Neural progenitor cell (in vitro differentiated cells): ENCODE results near the gene PAX9. TPM values are rescaled to one million over a fixed set of nuclear protein-coding genes. Genes with fewer than 3 reads are reported as not detected.
"Not testable (repeated sequence)": the region's sequence is repeated elsewhere in the genome, so short reads cannot be mapped to it uniquely, and the experiment has no call there.

ENCODE experiments used
- DNase-seq: peaks from one replicate; pipeline ENCODE4 v3.0.0-alpha.2; 2016; ENCODE audit warnings: low spot score
- H2AFZ ChIP-seq: fragments of 200-600 bp; sonication (generic); replicated peaks from 2 replicates; pipeline ENCODE4 v1.6.1; 2016; ENCODE audit warnings: antibody characterized with exemption
- H3F3A ChIP-seq: fragments of 200-600 bp; sonication (generic); 2 replicates; pipeline ENCODE4 v1.6.1; 2016; ENCODE audit warnings: antibody characterized with exemption, low read depth
- H3K27ac ChIP-seq: fragments of 200-600 bp; sonication (generic); 2 replicates; pipeline ENCODE4 v1.5.1; 2016; ENCODE audit warnings: mild to moderate bottlenecking
- H3K27me3 ChIP-seq: fragments of 200-600 bp; sonication (generic); 2 replicates; pipeline ENCODE4 v1.6.1; 2016; ENCODE audit warnings: mild to moderate bottlenecking, moderate library complexity
- H3K36me3 ChIP-seq: fragments of 200-600 bp; sonication (generic); 2 replicates; pipeline ENCODE4 v1.5.1; 2016
- H3K4me1 ChIP-seq: fragments of 200-600 bp; sonication (generic); 2 replicates; pipeline ENCODE4 v1.6.1; 2016; ENCODE audit warnings: mixed run types
- H3K4me2 ChIP-seq: fragments of 200-600 bp; sonication (generic); 2 replicates; pipeline ENCODE4 v1.6.1; 2016
- H3K4me3 ChIP-seq: fragments of 200-600 bp; sonication (generic); 2 replicates; pipeline ENCODE4 v1.5.1; 2016
- H3K79me2 ChIP-seq: fragments of 200-600 bp; sonication (generic); 2 replicates; pipeline ENCODE4 v1.6.1; 2016; ENCODE audit warnings: low read depth
- H3K9ac ChIP-seq: fragments of 200-600 bp; sonication (generic); 2 replicates; pipeline ENCODE4 v1.6.1; 2016
- H3K9me3 ChIP-seq: fragments of 200-600 bp; sonication (generic); 2 replicates; pipeline ENCODE4 v1.5.1; 2016; ENCODE audit warnings: low read depth
- H4K20me1 ChIP-seq: fragments of 200-600 bp; sonication (generic); 2 replicates; pipeline ENCODE4 v1.6.1; 2016; ENCODE audit warnings: low read depth
- H3K27ac Mint-ChIP-seq: 3 replicates; pipeline ENCODE4 v1.8.0; 2021; ENCODE audit warnings: mixed read lengths
- H3K27me3 Mint-ChIP-seq: 2 replicates; pipeline ENCODE4 v1.8.0; 2022; ENCODE audit warnings: low read depth, mild to moderate bottlenecking, inconsistent platforms, moderate library complexity, mixed read lengths; ENCODE audit not compliant: insufficient read depth
- H3K36me3 Mint-ChIP-seq: 3 replicates; pipeline ENCODE4 v1.8.0; 2021; ENCODE audit warnings: mixed read lengths
- H3K4me1 Mint-ChIP-seq: 3 replicates; pipeline ENCODE4 v1.8.0; 2021; ENCODE audit warnings: mixed read lengths
- H3K4me3 Mint-ChIP-seq: 3 replicates; pipeline ENCODE4 v1.8.0; 2021; ENCODE audit warnings: mild to moderate bottlenecking, moderate library complexity, mixed read lengths
- H3K9me3 Mint-ChIP-seq: 3 replicates; pipeline ENCODE4 v1.8.0; 2020; ENCODE audit warnings: mixed read lengths
- CTCF ChIP-seq: fragments of 200-600 bp; sonication (generic); IDR thresholded peaks from 2 replicates; pipeline ENCODE4 v1.5.1; 2017; ENCODE audit warnings: antibody characterized with exemption, mild to moderate bottlenecking
- EZH2 ChIP-seq: fragments of 200-600 bp; sonication (generic); IDR thresholded peaks from 2 replicates; pipeline ENCODE4 v1.6.1; 2017; ENCODE audit warnings: antibody characterized with exemption, mild to moderate bottlenecking, moderate library complexity
- EZH2phosphoT487 ChIP-seq: fragments of 200-600 bp; sonication (generic); IDR thresholded peaks from 2 replicates; pipeline ENCODE4 v1.6.1; 2017; ENCODE audit warnings: antibody characterized with exemption
- total RNA-seq: library from RNA; depleted of rRNA; stranded (reverse); fragments of >200 nt; gene quantifications from 2 replicates; pipeline ENCODE4 v1.2.3, GENCODE V29; 2015; ENCODE audit warnings: low replicate concordance

Gene PAX9
- total RNA-seq, 1 donor from 2014 or later, result not detected

DNA sequence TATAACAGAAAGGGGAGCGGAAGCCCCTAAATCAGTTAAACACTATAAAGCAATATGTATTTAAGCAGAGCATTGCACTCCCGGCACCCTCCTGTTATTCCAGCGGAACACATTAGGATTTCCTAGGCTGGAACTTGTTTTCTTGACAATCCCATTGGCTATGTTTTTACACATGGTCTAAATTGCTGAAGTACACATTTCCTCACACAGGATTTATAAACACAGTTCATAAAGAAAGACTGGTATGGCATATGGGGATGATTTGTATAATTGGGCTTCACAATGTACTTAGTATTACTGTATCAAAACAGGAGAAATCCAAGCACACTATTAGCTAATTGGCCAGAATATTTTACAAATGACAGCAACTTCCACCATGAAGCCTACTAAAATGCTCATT, 23.3 kb downstream of the PAX9 start:
- H3K27ac ChIP-seq, result no peak overlapping the region
- TF ChIP-seq EZH2phosphoT487 (no peak), EZH2 (no peak), CTCF (no peak)
- DNase-seq, result no peak
- H3K27ac Mint-ChIP-seq, result no peak overlapping the region
- no peak overlapping the region for H3K4me2 ChIP-seq
- no peak overlapping the region for H3K4me3 Mint-ChIP-seq
- no peaks in the 10 kb centered on the region for H3K27me3 ChIP-seq
- no peak overlapping the region for H2AFZ ChIP-seq
- H3K27me3 Mint-ChIP-seq, result no peaks in the 10 kb centered on the region
- H4K20me1 ChIP-seq, result no peaks in the 10 kb centered on the region
- H3K9me3 Mint-ChIP-seq, result no peaks in the 10 kb centered on the region
- H3K36me3 ChIP-seq, result no peaks in the 10 kb centered on the region
- no peak overlapping the region for H3K4me3 ChIP-seq
- H3K4me1 Mint-ChIP-seq, result no peaks in the 10 kb centered on the region
- no peaks in the 10 kb centered on the region for H3K4me1 ChIP-seq
- H3K9me3 ChIP-seq, result no peaks in the 10 kb centered on the region
- H3K36me3 Mint-ChIP-seq, result no peaks in the 10 kb centered on the region
- H3K9ac ChIP-seq, result no peak overlapping the region
- H3F3A ChIP-seq, result no peaks in the 10 kb centered on the region
- no peaks in the 10 kb centered on the region for H3K79me2 ChIP-seq

GRCh38 chr14:36690311-36691040, 28.8 kb downstream of the PAX9 start:
- H3K27ac Mint-ChIP-seq, result no peak overlapping the region
- no peak for DNase-seq
- H3K79me2 ChIP-seq, result no peaks in the 10 kb centered on the region
- H3K4me1 ChIP-seq, result no peaks in the 10 kb centered on the region
- no peaks in the 10 kb centered on the region for H4K20me1 ChIP-seq
- no peaks in the 10 kb centered on the region for H3F3A ChIP-seq
- H3K9me3 ChIP-seq, result no peaks in the 10 kb centered on the region
- H3K27me3 Mint-ChIP-seq, result no peaks in the 10 kb centered on the region
- H3K4me1 Mint-ChIP-seq, result no peaks in the 10 kb centered on the region
- no peaks in the 10 kb centered on the region for H3K36me3 ChIP-seq
- no peak overlapping the region for H3K4me3 ChIP-seq
- H3K27ac ChIP-seq, result no peak overlapping the region
- H3K27me3 ChIP-seq, result no peaks in the 10 kb centered on the region
- no peak overlapping the region for H3K9ac ChIP-seq
- TF ChIP-seq CTCF, result no peak
- no peak for TF ChIP-seq EZH2phosphoT487
- no peak for TF ChIP-seq EZH2
- H3K4me3 Mint-ChIP-seq, result no peak overlapping the region
- H3K9me3 Mint-ChIP-seq, result peaks cover 4% of the 10 kb centered on the region
- H3K36me3 Mint-ChIP-seq, result no peaks in the 10 kb centered on the region
- H2AFZ ChIP-seq, result no peak overlapping the region
- H3K4me2 ChIP-seq, result no peak overlapping the region

DNA sequence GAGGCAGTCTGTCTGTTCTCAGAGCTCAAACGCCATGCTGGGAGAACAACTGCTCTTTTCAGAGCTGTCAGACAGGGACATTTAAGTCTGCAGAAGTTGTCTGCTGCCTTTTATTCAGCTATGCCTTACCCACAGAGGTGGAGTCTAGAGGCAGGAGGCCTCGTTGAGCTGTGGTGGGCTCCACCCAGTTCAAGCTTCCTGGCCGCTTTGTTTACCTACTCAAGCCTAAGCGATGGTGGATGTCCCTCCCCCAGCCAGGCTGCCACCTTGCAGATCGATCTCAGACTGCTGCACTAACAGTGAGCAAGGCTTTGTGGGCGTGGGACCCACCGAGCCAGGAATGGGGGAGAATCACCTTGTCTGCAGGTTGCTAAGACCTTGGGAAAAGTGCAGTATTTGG, 37.8 kb downstream of the PAX9 start:
- H3K9me3 Mint-ChIP-seq, result peaks cover 10% of the 10 kb centered on the region
- H3F3A ChIP-seq, H3K9ac ChIP-seq, H3K4me3 Mint-ChIP-seq, H3K27me3 Mint-ChIP-seq, H3K79me2 ChIP-seq, H4K20me1 ChIP-seq, DNase-seq, H3K27ac Mint-ChIP-seq, H3K36me3 ChIP-seq, H3K4me2 ChIP-seq, H3K4me3 ChIP-seq, H3K27me3 ChIP-seq, H2AFZ ChIP-seq, H3K9me3 ChIP-seq, H3K36me3 Mint-ChIP-seq, H3K4me1 ChIP-seq, H3K27ac ChIP-seq, H3K4me1 Mint-ChIP-seq: not testable (repeated sequence)

- H3K9me3 Mint-ChIP-seq, result peaks cover 5% of the 10 kb centered on the region
- H3K9me3 ChIP-seq, result no peaks in the 10 kb centered on the region
- no peak overlapping the region for H3K27ac ChIP-seq
- no peak for DNase-seq
- H3K9ac ChIP-seq, result no peak overlapping the region
- H3K4me3 ChIP-seq, result no peak overlapping the region
- no peak overlapping the region for H3K4me2 ChIP-seq
- no peaks in the 10 kb centered on the region for H3K79me2 ChIP-seq
- H3K27ac Mint-ChIP-seq, result no peak overlapping the region
- H3K36me3 Mint-ChIP-seq, result no peaks in the 10 kb centered on the region
- TF ChIP-seq CTCF (no peak), EZH2 (no peak)
- H3K4me1 ChIP-seq, result peaks cover 7% of the 10 kb centered on the region
- H2AFZ ChIP-seq, result no peak overlapping the region
- H3K36me3 ChIP-seq, result no peaks in the 10 kb centered on the region
- no peak overlapping the region for H3K4me3 Mint-ChIP-seq
- no peaks in the 10 kb centered on the region for H3K27me3 ChIP-seq
- H3F3A ChIP-seq, result no peaks in the 10 kb centered on the region
- H3K4me1 Mint-ChIP-seq, result no peaks in the 10 kb centered on the region
- no peaks in the 10 kb centered on the region for H4K20me1 ChIP-seq
- no peaks in the 10 kb centered on the region for H3K27me3 Mint-ChIP-seq
These were observed 39.0 kb downstream of the PAX9 start for GRCh38 chr14:36700651-36701050.
